Measurements from ENCODE around the gene ST8SIA6. TPM values are rescaled to one million over a fixed set of nuclear protein-coding genes. Genes with fewer than 3 reads are reported as not detected.

The ST8SIA6 gene
- total and polyA plus RNA-seq, 7 donors: 0.50 to 2.6 (median 1.1) TPM; not detected in 2

DNA sequence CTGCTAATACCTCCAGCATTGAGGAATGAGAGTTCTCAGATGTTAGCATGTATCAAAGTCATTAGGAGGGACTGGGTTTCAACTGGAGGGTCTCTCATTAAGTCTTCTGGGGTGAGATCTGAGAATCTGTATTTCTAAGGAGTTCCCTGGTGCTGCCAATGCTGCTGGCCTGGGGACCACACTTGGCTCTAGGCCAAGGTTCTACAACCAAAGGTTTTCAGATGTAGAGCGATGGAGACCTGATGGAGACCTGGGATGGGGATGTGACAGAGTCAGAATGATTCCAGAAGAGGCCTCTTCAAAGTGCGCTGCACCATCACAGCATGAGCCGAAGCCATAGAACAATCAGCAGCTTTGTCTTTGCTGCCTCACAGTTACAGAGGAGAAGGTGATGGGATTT is 27.2 kb downstream of the ST8SIA6 start:
- no peak overlapping the region for H3K27ac ChIP-seq
- no peak for DNase-seq
- H3K36me3 ChIP-seq: no peaks in the 10 kb centered on the region
- H3K4me1 ChIP-seq: no peaks in the 10 kb centered on the region
- H3K27me3 ChIP-seq: peaks cover 0 to 8% (median 0%) of the 10 kb centered on the region in 3 donors
- H3K9me3 ChIP-seq: no peaks in the 10 kb centered on the region
- intact Hi-C loops (cut with DNase I): no loop called here
- WGBS, 2 donors: 93 to 99% methylated on average over 3 of the region's 3 CpGs
- H3K4me3 ChIP-seq: no peak overlapping the region
- TF ChIP-seq POLR2AphosphoS5 (IDR thresholded peaks at IDR 0.05) (no peak), EP300 (IDR thresholded peaks at IDR 0.05) (no peak), POLR2A (IDR thresholded peaks at IDR 0.05) (no peak)
- TF ChIP-seq, protein P1, sequence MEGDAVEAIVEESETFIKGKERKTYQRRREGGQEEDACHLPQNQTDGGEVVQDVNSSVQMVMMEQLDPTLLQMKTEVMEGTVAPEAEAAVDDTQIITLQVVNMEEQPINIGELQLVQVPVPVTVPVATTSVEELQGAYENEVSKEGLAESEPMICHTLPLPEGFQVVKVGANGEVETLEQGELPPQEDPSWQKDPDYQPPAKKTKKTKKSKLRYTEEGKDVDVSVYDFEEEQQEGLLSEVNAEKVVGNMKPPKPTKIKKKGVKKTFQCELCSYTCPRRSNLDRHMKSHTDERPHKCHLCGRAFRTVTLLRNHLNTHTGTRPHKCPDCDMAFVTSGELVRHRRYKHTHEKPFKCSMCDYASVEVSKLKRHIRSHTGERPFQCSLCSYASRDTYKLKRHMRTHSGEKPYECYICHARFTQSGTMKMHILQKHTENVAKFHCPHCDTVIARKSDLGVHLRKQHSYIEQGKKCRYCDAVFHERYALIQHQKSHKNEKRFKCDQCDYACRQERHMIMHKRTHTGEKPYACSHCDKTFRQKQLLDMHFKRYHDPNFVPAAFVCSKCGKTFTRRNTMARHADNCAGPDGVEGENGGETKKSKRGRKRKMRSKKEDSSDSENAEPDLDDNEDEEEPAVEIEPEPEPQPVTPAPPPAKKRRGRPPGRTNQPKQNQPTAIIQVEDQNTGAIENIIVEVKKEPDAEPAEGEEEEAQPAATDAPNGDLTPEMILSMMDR (IDR thresholded peaks at IDR 0.05): no peak

DNA sequence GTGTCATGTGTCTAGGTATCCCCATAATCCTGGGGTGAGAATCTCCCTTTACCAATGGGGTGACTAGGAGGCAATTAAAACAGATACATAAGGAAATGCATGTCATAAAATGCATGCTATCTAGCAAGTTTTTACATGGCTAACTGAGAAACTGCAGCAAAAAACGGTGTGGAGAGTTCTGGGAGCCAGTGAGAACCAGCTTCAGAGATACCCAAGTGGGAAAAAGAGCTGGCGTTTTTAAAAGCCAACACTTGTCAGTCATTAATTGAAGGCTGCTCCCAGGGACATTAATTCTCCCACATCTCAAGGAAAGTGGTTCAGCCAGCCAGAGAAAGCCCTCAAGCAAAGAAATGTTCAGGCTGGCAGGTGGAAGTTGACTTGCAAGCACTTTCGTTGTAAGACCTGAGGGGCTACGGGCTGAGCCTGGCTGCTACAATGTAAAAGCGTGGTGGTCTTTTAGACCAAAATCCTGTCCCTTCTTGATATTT is 28.1 kb downstream of the ST8SIA6 start:
- H3K4me3 ChIP-seq: no peak overlapping the region
- no peak for DNase-seq
- no peaks in the 10 kb centered on the region for H3K4me1 ChIP-seq
- TF ChIP-seq EP300 (IDR thresholded peaks at IDR 0.05): no peak
- H3K9me3 ChIP-seq: no peaks in the 10 kb centered on the region
- peaks cover 0 to 6% (median 0%) of the 10 kb centered on the region in 3 donors for H3K27me3 ChIP-seq
- intact Hi-C loops (cut with DNase I): no loop called here
- WGBS, 2 donors: 78 to 82% methylated on average over 5 of the region's 5 CpGs
- no peaks in the 10 kb centered on the region for H3K36me3 ChIP-seq
- no peak overlapping the region for H3K27ac ChIP-seq

DNA sequence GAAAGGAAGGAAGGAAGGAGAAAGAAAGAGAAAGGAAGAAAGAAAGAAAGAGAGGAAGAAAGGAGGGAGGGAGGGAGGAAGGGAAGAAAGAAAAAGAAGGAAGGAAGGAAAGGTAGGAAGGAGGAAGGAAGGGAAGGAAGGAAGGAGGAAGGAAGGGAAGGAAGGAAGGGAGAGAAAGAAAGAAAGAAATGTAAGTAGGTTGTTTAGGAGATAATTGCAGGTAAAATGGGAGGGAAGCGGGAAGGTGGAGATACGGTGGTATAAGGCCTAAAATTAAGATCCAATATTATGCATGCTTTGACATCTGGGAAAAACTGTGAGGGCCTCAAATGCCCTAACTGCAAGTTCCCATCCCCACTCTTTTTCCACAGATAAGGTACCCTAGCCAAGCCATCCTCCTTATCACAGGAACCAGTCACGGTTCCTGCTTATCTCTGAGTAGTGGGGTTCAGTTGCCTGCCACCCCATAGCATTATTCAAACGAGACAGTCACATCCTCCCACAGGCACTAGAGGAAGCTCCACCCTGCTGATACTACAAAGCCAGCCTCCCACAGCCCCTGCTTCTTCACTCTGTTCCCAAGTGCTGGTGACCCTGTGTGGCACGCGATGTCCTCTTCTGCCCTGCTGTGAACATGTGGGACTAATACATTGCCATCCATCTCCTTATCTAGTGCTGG is 28.7 kb downstream of the ST8SIA6 start:
- DNase-seq: no peak
- WGBS, 2 donors: 59 to 83% methylated on average over 6 of the region's 6 CpGs
- no peaks in the 10 kb centered on the region for H3K4me1 ChIP-seq
- H3K27me3 ChIP-seq: peaks cover 0 to 6% (median 0%) of the 10 kb centered on the region in 3 donors
- intact Hi-C loops (cut with DNase I): no loop called here
- no peaks in the 10 kb centered on the region for H3K36me3 ChIP-seq
- no peaks in the 10 kb centered on the region for H3K9me3 ChIP-seq
- H3K27ac ChIP-seq: no peak overlapping the region
- no peak overlapping the region for H3K4me3 ChIP-seq
- TF ChIP-seq POLR2A (IDR thresholded peaks at IDR 0.05): no peak
- TF ChIP-seq POLR2AphosphoS5 (IDR thresholded peaks at IDR 0.05): no peak
- TF ChIP-seq, protein P1 (IDR thresholded peaks at IDR 0.05): no peak
- TF ChIP-seq EP300 (IDR thresholded peaks at IDR 0.05): no peak

DNA sequence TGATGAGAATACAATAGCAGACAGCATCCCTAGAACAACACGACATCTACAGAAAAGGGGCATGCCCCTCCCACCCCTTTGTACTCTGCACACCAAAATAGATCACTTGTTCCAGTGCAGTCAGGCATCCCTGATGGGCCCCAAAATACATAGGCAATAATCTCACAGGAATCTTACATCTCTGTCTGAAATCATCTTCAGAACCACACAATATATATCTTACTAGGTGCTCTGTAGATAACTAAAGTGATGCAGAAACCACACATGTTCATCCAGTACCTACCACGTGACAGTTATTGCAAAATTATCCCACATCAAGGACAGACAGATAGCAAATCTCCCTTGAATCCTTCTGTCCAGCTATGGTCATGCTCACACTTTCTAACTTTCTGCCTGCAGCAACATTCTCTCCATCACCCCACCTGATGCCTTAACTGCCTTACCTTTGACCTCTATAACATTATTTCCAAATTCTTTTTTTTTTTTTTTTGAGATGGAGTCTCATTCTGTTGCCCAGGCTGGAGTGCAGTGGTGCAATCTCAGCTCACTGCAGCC is 30.7 kb downstream of the ST8SIA6 start:
- Histone ChIP-seq H3K27me3 (no peaks in the 10 kb centered on the region), H3K27ac (no peak overlapping the region), H3K36me3 (no peaks in the 10 kb centered on the region), H3K4me1 (no peaks in the 10 kb centered on the region), H3K9me3 (no peaks in the 10 kb centered on the region), H3K4me3 (no peak overlapping the region)
- WGBS, 2 donors: 35 to 69% methylated on average over 2 of the region's 2 CpGs
- TF ChIP-seq EP300 (IDR thresholded peaks at IDR 0.05): no peak
- TF ChIP-seq, protein P1 (IDR thresholded peaks at IDR 0.05): no peak
- TF ChIP-seq POLR2AphosphoS5 (IDR thresholded peaks at IDR 0.05): no peak
- TF ChIP-seq POLR2A (IDR thresholded peaks at IDR 0.05): no peak
- DNase-seq: no peak
- intact Hi-C loops (cut with DNase I): no loop called here

DNA sequence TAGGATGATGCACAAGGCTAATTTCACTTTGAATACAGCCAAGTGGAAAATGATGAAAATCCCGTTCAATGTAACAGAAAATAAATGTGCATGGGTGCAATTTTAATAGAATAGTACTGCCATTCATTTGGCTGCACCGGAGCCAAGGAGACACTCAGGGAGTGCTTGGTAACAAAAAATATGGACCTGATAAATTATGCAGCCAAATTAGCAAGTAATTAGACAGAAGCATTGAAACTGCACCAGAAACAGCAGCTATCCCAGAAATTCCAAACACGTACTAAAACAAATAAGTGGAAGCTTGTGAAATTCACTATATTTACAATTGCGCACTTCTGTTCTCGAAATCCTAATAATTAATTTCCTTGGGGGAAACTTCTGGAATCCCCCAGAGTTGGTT is 31.5 kb downstream of the ST8SIA6 start:
- TF ChIP-seq, protein P1 (IDR thresholded peaks at IDR 0.05): no peak
- no peaks in the 10 kb centered on the region for H3K27me3 ChIP-seq
- no peaks in the 10 kb centered on the region for H3K4me1 ChIP-seq
- DNase-seq: no peak
- H3K36me3 ChIP-seq: no peaks in the 10 kb centered on the region
- H3K9me3 ChIP-seq: no peaks in the 10 kb centered on the region
- H3K4me3 ChIP-seq: no peak overlapping the region
- intact Hi-C loops (cut with DNase I): no loop called here
- WGBS, 2 donors: 87 to 90% methylated on average over 5 of the region's 5 CpGs
- no peak overlapping the region for H3K27ac ChIP-seq

Measured in sigmoid colon (tissue), 7 donors.